NCI-H69 (cell line): ENCODE results near the gene TOP1.
"Not testable (repeated sequence)": the region's sequence is repeated elsewhere in the genome, so short reads cannot be mapped to it uniquely, and the experiment has no call there.

Experiments
- DNase-seq: peaks from one replicate; lab custom pipeline; 2025; lab: John Stamatoyannopoulos, UW

The TOP1 gene

DNA sequence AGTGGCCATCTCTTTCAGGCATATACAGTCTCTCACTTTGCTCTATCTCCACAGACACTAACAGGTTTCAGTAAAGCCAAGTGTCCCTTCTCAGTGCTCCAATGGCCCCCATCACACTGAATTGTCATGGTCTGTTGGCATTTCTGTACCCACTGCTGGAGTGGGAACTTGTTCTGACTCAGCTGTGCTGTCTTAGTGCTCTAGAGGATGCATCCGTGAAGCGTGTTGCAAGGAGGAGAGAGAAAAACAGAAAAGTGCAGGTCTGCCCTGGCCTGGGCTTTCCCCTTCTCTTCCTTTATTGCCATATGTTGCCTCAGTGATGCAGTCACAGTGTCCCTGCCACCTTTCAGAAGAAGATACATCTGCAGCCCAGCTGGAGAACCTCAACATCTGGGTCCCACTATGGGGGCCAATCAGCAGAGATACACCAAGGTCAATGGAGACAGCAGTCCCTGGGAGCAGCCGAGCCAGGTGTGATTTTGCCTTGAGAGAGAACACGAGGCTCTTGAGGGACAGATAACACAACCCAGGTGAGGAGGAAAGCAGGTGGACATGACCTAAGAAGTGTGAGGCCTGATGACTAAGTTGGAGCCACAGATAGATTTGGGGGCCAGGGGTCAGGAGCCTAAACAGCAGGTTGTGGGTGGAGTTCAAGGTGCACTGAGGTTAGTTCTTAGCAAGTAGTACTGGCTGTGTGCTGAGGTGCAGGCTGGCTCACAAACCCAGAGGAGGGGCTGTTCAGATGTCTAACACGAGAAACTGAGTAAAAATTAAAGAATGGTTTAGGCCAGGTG is 103.2 kb downstream of the TOP1 start:
- DNase-seq = no peak

DNA sequence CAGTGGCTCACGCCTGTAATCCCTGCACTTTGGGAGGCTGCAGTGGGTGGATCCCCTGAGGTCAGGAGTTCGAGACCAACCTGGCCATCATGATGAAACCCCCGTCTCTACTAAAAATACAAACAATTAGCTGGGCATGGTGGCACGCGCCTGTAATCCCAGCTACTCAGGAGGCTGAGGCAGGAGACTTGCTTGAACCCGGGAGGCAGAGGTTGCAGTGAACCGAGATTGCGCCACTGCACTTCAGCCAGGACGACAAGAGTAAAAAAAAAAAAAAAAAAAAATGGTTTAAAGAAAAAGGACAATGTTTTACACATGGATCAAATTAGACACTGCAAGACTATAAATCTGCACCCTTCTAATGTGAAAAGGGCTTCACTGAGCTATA is 103.8 kb downstream of the TOP1 start:
- not testable (repeated sequence) for DNase-seq

DNA sequence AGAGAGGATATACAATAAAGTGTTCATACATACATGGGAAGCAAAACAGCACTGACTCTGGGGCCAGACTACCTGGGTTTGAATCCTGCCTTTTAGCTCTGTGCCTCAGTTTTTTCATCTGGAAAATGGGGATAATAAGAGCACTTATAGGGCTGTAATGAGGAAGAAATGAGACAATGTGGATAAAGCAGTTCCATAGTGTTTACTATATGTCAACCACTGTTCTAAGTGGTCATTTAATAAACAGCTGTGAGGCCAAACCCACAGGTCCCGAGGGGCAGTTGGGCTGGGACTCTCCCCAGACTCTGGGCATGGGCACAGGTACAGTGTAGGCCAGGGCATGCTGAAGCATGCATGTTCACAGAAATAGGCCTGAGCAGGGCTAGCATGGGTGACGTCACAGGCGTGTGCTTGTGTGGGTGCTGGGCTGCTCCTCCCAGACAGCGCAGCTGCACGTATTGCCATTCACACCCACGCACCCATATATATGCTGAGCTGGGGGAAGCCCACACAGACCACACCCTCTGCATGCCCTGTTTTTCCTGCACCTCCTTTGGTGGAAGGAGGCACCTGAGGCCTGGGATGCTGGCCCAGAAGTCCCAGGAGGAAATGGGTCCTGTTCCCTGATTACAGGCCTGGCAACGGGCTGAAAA is 105.2 kb downstream of the TOP1 start:
- peak; percentile 9 for DNase-seq

DNA sequence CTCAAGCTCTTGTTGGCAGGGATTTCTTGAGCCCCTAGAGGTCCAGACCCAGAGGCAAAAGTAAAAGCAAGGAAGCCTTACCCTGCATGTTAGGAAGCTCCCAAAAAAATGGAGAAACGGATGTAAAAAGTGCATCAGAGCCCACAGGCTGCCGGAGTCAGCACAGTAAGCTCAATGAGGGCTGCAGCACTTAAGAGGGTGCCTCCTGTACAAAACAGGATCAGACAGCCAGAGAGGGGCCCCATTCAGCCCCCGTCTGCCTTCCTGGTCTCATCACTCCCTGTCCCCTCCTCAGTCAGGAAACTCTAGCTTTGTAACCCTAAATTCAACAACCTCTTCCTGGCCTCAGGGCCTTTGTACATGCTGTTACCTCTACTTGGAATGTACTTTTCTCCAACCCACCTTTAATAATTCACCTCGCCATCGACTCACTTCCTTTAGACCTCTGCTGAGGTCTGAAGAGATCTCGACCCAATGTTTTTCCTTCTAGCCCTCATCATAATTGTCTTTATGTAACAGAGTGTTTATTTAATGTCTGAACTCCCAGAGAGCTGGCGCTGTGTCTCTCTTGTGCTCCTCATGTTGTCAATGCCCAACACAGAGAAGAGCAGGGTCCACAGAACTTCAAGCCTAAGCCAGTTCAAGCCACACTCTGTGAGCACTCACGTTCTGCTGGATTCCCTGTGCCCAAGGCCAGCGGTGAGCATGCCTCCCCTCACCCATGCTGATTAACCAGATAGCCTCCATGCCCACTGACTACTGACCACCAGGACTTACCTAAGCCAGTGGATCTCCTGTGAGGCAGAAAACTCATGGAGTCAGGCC is 106.0 kb downstream of the TOP1 start:
- DNase-seq = no peak

DNA sequence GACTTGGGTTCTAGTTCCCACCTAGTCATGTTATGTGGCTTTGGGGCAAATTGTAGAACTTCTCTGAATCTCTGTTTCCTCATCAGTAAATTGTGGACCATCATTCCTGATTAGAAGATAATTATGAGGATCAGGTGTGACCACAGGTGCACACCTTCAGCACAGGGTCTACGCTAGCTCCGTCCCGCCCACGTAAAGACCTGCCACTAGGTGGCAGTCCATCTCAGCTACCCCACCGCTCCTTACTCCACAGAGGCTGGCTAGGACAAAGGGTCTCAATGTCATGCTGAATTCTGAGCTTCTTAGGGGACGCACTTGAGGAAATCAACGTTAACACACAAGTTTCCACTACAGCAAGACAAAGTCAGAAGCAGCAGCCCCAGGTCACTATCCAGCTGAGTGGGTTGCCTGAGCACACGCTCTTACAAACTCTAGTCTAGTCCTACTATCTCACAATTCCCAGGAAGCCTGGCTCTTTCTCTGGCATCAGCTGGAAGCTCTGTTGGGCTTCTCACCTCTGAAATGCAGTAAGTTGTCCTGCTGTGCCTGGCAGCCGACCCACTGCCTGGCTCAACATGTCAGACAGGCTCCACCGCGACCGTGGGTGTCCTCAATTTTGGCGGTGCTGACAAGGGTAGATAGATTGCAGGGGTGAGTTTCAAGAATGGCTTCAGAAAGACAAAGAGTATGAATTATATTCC is 106.7 kb downstream of the TOP1 start:
- peak; percentile 57 for DNase-seq

DNA sequence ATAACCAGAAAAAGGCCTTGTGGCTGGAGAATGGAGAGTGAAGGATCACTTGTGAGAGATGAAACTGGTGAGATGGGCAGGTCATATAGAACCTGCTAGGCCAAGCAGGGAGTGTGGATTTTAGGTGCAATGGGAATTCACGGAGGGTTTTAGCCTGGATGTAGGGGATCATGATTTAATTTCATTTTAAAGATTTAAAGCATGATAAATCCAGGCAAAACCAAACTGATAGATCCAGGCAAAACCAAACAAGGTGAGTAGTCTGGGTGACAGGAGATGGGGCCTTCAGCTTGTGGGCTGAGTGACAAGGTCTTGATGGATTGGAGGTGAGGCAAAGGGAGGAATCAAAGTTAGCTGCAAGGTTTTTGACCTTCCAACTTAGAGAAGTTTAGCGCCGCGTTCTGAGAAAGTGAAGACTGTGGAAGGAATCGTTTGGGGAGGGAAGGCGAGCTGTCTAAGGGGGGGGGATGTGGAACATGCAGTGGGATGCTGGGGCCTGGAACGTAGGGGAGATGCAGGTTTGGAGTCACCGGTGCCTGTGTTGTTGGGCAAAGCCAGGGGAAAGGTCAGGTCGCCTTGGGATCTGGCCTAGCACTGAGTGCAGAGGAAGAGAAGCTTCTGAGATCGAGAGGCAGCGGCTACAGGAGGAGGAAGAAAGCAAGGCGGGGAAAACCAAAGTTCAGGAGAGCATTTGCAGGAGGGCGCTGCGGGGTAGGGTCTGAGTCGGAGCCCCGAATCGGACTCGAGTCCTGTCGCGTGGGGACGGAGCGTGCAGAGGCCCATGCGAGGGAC is 107.5 kb downstream of the TOP1 start:
- DNase-seq = no peak

DNA sequence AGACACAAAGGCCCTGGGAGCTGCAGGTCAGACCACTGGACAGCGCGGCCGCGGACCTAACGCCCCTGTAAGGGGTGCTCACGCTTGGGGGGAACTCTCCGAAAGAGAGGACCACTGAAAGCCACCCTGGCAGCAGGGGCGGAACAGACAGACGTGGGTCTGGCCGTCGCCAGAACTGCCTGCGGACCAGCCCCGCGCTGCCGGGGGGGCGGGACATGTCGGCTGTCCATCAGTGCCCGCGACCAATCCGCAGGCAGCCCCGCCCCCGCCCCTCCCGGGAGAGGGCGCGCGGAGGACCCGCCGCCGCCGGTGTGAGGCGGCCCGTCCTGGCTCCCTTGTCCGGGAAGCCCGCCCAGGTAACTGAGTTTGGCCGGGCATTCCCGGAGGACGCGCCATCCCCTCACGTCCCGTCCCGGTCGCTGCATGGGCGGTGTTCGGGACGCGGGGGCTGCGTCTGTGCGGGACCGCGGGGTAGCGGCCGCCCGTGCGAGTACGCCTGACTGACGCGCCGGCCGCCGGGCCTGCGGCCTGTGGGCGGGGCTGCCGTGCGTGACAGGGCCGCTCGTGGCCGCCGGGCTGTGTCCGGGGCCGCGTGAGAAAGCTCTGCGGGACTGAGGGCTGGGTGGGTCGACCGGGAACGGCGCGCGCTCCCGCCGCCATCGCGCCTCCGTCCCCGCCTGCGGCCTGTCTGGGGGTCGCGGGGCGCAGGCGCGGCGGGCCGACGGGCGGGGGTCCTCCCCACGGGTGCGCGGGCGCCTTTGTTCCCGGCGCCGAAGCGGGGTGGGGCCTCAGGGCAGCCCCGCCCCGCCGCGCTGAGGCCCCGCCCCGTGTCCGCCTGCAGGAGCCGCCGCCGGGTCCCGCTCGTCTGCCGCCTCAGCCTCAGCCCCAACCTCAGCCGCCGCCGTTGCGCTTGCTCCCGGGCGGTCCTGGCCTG is 108.3 kb downstream of the TOP1 start, which contains the start of gene PLCG1:
Gene PLCG1, plus strand, starts transcription at position 864 of the 934 bp plus-strand sequence. CDS start 99 bp downstream, outside the sequence.
- DNase-seq = peak; percentile 86

DNA sequence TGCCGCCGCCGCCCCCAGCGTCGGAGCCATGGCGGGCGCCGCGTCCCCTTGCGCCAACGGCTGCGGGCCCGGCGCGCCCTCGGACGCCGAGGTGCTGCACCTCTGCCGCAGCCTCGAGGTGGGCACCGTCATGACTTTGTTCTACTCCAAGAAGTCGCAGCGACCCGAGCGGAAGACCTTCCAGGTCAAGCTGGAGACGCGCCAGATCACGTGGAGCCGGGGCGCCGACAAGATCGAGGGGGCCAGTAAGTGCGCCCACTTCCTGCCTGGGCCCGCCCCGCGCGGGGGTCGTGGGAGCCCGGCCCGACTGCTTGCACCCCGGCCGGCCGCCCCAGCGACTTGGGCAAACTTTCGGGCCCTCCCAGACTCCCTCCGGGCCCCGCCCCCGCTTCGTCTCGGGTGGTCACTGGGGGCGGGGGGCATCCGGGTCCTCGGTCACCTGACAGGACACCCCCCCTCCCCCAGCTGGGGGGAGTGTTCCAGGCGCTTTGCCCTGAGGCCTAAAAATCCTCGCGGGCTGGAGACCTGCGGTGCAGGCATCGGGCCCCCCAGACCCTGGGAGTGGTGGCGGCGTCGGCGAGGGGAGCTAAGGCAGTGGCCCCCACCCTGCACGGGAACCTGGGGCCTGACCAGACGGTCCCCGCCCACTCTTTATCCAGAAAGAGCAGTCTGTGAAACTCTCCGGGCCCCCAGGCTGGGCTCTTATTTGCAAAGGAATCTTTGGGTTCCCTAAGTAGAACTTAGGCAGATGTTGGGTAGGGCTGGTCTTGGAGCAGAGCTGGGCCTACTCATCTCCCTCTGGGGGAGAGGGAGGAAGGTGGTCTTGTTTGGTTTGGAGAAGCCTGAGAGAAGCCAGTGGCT is 109.2 kb downstream of the TOP1 start:
- peak; percentile 72 for DNase-seq

DNA sequence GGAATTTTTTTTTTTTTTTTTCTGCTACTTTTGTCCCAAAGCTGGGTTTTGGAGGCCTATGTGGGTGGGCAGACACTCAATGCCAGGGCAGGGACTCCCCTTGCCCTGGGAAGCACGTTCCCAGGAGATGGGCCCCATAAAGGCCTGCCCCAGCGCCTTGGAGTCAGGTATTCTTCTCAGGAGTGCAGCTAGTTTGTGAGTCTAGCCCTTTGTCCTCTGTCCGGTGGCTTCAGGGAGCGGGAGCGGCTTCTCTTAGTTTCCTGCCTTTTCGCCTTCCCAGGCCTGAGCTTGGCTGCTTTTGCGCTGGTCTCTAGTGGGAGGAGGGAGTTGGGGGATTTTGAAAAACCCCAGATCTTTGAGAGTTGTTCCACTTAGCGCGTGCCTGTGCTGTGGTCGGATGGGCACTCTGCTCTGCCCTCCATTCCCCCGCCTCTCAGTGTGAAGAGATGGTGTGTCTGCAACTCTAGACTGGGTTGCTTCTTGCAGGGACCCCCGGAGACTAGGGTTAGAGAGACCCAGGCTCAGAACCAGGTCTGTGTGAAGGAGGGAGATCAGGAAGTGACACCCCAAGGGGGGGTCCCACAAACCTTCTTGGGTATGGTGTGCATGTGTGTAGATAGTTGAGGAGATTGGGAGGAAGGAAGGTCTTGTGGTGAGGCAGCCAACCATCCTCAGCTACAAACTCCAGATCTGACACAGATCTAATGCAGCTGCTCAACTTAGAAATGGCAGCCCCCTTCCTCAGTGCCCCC is 110.0 kb downstream of the TOP1 start:
- peak; percentile 2 for DNase-seq

DNA sequence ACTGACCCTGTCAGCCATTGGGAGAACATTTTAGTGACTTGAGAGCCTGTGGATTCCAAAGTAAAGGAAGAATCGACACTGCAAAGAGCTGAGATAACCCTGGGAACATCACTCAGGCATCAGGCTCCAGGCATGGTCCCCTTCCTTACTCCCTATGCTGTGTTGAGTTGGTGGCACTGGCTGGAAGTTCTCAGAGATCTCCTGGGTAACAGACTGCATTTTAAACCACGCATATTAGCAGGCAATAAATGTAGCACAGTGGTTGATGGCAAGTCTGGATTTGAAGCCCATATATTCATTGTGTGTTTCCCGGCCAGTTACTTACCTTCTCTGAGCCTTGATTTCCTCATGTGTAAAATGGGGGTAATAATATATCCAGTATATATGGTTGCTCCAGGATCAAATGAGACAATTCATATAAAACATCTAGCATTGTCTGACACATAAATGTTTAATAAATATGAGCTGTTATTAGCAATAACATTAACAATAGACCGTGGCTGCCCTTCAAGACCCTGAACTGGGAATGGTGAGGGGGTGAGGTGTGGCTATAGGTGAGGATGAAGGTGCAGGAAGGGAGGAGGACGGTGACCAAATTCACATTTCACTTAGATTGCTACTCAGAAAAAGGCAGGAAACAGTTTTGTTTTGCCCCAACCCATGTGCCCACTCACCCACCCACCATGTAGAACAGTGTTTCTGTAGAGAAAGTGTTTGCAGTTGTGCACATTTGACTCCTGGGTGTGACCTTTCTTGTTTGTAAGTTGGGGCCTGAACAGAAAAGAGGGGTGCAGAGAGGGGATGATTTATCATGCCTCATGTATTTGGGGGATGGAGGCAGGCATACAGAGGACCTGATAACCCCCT is 110.8 kb downstream of the TOP1 start:
- no peak for DNase-seq

DNA sequence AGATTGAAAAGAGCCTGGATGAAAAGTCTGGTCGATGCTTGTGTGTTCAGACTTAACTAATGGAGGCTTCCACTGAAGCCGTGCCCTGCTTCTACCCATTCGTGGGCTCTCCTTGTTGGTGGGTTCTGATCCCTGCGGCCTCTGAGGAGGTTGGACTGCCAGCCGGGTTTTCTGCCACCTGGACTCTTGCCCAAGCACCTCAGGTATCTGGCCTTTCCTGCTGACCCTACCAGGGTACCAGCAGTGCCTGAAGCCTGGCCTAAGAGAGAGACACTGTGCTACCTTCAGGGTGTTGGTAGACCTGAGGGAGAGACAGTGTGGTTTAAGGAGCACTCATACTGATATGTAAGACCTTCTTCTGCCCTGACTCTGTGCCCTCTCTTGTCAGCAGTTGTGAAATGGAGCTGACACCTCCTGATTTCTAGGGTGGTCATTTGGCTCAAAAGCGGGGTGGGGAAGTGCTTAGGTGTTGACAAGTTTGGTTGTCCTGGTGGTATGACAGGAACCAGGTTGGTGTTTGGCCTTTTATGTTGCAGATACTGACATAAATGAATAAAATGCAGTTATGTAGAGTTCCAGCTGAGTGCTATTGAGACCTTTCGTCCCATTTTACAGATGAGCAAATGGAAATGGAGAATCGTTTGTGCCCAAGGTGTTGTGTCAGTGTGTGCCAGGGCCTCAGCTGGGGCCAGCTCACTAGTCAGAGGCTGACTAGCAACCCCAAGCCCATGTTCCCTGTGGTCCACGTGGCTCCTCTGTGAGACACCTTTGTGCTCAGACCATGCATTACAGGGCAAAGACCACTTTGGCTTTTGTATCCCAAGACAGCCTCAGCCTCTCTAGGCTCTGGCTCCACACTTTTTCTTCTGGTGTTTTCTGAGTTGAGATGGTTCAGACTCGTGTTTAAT is 111.9 kb downstream of the TOP1 start:
- DNase-seq = no peak

DNA sequence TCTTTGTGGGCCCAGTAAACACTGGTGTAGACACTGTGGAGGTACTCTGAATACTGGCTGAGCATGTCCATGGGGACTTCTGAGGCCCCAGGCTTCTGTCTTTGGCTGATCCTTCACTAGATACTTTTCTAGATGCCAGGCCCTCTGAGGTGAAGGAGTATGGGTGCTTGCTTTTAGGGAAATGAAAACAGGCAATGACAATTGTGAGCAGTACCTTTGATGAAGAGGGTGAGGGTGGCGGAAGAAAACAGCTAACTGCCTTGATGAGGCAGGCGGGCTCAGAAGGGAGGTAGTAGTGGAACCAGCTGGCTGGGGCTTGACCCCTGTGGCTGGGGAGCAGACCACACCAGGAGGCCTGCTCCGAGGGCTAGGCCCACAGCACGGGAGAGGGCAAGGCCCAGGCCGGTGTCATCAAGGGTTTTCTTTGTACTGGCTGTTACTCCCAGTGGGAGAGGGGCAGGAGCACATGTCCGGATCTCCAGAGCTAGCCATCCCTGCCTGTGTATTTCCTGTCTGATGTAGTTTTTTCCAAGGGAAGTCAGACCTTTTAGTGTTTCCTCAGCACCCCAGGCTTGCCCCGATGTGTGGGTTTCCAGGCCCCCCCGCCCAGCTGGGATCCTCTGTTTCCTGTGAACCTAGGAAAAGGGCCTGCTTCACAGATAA is 112.7 kb downstream of the TOP1 start:
- DNase-seq = no peak

DNA sequence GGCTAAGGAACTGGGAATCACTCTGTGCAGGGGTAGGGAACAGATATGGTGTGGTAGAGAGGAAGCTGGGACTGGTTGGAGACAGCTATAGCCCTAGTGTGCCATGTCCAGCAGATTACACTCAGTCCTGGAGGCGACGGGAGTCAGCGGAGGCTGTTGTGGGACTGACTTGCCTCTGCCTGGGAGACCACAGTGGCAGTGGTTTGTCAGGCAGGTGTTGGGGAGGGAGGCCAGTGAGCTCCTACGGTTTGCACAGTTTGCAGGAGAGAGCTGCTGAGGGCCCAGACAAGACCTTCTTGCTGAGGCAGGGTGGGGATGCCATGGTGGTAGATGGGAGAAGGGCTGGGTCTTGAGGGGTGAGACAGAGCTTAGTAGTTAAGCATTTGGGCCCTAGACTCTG is 113.6 kb downstream of the TOP1 start:
- no peak for DNase-seq

DNA sequence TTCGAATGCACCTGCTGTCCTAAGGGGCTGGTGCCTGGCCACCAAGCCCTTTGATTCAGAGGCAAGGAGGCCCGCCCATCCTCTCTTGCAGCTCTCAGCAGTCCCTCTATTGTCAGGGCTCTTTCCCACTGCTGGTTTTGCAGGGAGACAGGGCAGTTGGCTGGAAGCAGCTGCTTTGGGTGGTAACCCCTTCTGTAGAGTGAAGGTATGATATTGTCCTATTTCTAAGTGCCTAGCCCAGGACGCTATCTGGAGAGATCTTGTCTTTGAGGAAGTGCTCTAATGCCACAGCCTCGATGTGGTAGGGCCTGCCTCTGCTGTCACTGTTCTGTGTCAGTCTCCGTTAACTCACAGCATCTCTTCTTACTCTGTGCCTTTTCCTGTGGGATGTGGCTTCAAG is 114.3 kb downstream of the TOP1 start:
- no peak for DNase-seq

DNA sequence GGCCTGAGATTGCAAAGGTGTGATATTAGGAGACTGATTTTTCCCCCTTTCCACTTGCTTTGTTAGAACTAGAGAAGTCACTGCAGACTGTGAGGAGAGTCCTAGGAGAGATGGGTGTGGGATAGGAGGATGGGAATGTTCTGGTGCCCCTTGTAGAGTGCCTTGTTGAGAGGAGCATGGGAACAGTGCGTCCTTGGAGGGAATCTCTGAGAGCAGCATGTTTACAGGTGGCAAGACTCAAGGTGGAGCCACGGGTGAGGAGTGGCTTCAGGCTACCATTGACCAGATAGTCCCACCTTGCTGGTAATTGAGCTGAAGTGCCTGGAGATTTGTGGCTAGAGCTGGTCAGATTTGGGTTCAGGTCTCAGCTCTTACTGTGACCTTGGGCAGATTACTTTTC is 114.7 kb downstream of the TOP1 start:
- no peak for DNase-seq

DNA sequence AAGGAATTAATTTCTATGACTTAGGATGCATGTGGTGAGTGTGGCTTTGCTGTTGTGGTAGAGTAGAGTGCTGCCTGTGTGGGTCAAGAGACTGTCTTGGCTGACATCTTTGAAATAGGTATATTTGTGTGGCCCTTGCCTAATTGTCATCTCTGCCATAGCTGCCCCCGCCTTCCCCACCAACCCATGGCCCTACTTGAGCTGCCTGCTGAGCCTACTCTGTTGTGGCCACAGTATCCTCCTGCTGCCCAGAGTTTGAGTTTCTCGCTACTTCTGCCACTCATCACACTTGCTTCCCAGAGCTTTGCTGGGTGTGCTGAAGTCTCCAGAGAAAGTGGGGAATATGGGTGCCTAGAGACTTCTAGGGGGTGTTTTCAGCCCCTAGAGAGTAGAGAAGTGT is 116.7 kb downstream of the TOP1 start:
- DNase-seq = no peak
